ENCODE data around the gene TIMP2. TPM values are rescaled to one million over a fixed set of nuclear protein-coding genes. Genes with fewer than 3 reads are reported as not detected.
"Not testable (repeated sequence)": the region's sequence is repeated elsewhere in the genome, so short reads cannot be mapped to it uniquely, and the experiment has no call there.

TIMP2 gene
- total RNA-seq, 4 donors from 2014 or later = 20.4 to 28.7 (median 27.0) TPM

- in situ Hi-C loops (cut with MboI; ENCODE audit: low sequenced_read_pairs in 4 of 4) = no loop called here
- peaks cover 5 to 10% of the 10 kb centered on the region in 2 donors for H3K4me1 ChIP-seq
- TF ChIP-seq, protein P1, sequence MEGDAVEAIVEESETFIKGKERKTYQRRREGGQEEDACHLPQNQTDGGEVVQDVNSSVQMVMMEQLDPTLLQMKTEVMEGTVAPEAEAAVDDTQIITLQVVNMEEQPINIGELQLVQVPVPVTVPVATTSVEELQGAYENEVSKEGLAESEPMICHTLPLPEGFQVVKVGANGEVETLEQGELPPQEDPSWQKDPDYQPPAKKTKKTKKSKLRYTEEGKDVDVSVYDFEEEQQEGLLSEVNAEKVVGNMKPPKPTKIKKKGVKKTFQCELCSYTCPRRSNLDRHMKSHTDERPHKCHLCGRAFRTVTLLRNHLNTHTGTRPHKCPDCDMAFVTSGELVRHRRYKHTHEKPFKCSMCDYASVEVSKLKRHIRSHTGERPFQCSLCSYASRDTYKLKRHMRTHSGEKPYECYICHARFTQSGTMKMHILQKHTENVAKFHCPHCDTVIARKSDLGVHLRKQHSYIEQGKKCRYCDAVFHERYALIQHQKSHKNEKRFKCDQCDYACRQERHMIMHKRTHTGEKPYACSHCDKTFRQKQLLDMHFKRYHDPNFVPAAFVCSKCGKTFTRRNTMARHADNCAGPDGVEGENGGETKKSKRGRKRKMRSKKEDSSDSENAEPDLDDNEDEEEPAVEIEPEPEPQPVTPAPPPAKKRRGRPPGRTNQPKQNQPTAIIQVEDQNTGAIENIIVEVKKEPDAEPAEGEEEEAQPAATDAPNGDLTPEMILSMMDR (IDR thresholded peaks at IDR 0.05 in 4 of 5, conservative IDR thresholded peaks at IDR 0.05 in 1 of 5) = no peak
- no peaks in the 10 kb centered on the region for H3K9me3 ChIP-seq
- intact Hi-C loops (cut with DNase I; ENCODE audit: low total_unique reads) = no loop called here
- no peaks in the 10 kb centered on the region for H3K36me3 ChIP-seq
- H3K27ac ChIP-seq = no peak overlapping the region
- no peak for DNase-seq
- no peak overlapping the region for H3K4me3 ChIP-seq
- H3K27me3 ChIP-seq = no peaks in the 10 kb centered on the region
- ATAC-seq = no peak
Observed at GRCh38 chr17:78908426-78908825, 16.8 kb downstream of the TIMP2 start.

- no peaks in the 10 kb centered on the region for H3K9me3 ChIP-seq
- peaks cover 5 to 14% of the 10 kb centered on the region in 2 donors for H3K4me1 ChIP-seq
- TF ChIP-seq POLR2A (IDR thresholded peaks at IDR 0.05) = no peak
- TF ChIP-seq, protein P1 (IDR thresholded peaks at IDR 0.05 in 4 of 5, conservative IDR thresholded peaks at IDR 0.05 in 1 of 5) = no peak
- no peak overlapping the region for H3K4me3 ChIP-seq
- no peaks in the 10 kb centered on the region for H3K27me3 ChIP-seq
- no peak for ATAC-seq
- in situ Hi-C loops (cut with MboI; ENCODE audit: low sequenced_read_pairs in 4 of 4) (no loop called here), intact Hi-C loops (cut with DNase I; ENCODE audit: low total_unique reads) (no loop called here)
- no peak overlapping the region for H3K27ac ChIP-seq
- DNase-seq = no peak
- H3K36me3 ChIP-seq = no peaks in the 10 kb centered on the region
Observed at GRCh38 chr17:78905541-78905940, 19.6 kb downstream of the TIMP2 start.

DNA sequence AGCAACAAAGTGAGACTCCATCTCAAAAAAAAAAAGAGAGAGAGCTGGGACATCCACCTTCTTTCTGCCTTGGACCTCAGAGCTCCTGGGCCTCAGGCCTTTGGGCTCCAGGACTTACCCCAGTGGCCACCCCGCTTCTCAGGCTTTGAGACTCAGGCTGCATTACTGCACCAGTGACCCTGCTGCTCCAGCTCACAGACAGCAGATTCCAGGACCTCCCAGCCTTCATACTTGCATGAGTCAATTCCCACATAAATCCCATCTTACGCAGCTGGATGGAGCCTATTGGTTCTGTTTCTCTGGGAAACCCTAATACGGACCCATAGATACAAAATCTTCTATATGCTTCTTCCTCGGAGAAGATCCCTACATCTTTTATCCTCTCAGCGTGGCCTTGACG lies 20.1 kb downstream of the TIMP2 start:
- H3K36me3 ChIP-seq = no peaks in the 10 kb centered on the region
- H3K9me3 ChIP-seq = no peaks in the 10 kb centered on the region
- H3K27ac ChIP-seq = no peak overlapping the region
- DNase-seq (no peak), ATAC-seq (no peak)
- no peaks in the 10 kb centered on the region for H3K27me3 ChIP-seq
- peaks cover 5 to 14% of the 10 kb centered on the region in 2 donors for H3K4me1 ChIP-seq
- intact Hi-C loops (cut with DNase I; ENCODE audit: low total_unique reads) (no loop called here), in situ Hi-C loops (cut with MboI; ENCODE audit: low sequenced_read_pairs in 4 of 4) (no loop called here)
- no peak overlapping the region for H3K4me3 ChIP-seq
- no peak for TF ChIP-seq POLR2A (IDR thresholded peaks at IDR 0.05)
- TF ChIP-seq, protein P1 (IDR thresholded peaks at IDR 0.05 in 4 of 5, conservative IDR thresholded peaks at IDR 0.05 in 1 of 5) = no peak

GRCh38 chr17:78904371-78904770 lies 20.8 kb downstream of the TIMP2 start:
- Histone ChIP-seq H3K4me1 (peaks cover 7 to 14% of the 10 kb centered on the region in 2 donors), H3K9me3 (no peaks in the 10 kb centered on the region), H3K4me3 (no peak overlapping the region), H3K36me3 (no peaks in the 10 kb centered on the region), H3K27me3 (no peaks in the 10 kb centered on the region), H3K27ac (no peak overlapping the region)
- intact Hi-C loops (cut with DNase I; ENCODE audit: low total_unique reads) = no loop called here
- TF ChIP-seq, protein P1 (IDR thresholded peaks at IDR 0.05 in 4 of 5, conservative IDR thresholded peaks at IDR 0.05 in 1 of 5) = no peak
- TF ChIP-seq POLR2A (IDR thresholded peaks at IDR 0.05) = no peak
- DNase-seq = no peak
- no peak for ATAC-seq
- in situ Hi-C loops (cut with MboI; ENCODE audit: low sequenced_read_pairs in 4 of 4) = no loop called here

- Histone ChIP-seq H3K4me3 (no peak within 1 kb of the TSS), H3K4me1 (peaks cover 8 to 13% of the 10 kb centered on the region in 2 donors), H3K27ac (no peak within 1 kb of the TSS), H3K9me3 (no peaks in the 10 kb centered on the region), H3K36me3 (no peaks in the 10 kb centered on the region), H3K27me3 (no peaks in the 10 kb centered on the region)
- in situ Hi-C loops (cut with MboI; ENCODE audit: low sequenced_read_pairs in 4 of 4) (no loop called here), intact Hi-C loops (cut with DNase I; ENCODE audit: low total_unique reads) (no loop called here)
- DNase-seq = no peak
- TF ChIP-seq POLR2A (IDR thresholded peaks at IDR 0.05) = no peak
- TF ChIP-seq, protein P1 (IDR thresholded peaks at IDR 0.05 in 4 of 5, conservative IDR thresholded peaks at IDR 0.05 in 1 of 5) = no peak
- ATAC-seq = no peak
Observed at GRCh38 chr17:78903101-78903779, 21.9 kb downstream of the TIMP2 start, which contains the start of gene CEP295NL. Gene CEP295NL, minus strand, starts transcription at chr17:78903201. Its CDS starts 1,373 bp downstream, at chr17:78901828.

DNA sequence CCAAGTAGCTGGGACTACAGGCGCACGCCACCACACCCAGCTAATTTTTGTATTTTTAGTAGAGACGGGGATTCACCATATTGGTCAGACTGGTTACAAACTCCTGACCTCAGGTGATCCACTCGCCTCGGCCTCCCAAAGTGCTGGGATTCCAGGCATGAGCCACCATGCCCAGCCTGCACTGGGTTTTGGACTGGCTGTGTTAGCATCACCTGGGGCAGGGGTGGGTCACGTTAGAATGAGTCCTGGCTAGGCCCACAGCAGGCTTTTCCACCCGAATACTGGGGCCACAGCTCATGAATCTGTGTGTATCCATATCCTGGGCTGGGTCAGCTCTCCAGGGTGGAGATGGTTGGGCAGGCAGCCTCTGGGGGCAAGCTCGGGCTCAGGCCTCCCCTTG lies 23.0 kb downstream of the TIMP2 start:
- DNase-seq; intact Hi-C loops (cut with DNase I; ENCODE audit: low total_unique reads); H3K4me3 ChIP-seq; in situ Hi-C loops (cut with MboI; ENCODE audit: low sequenced_read_pairs in 4 of 4); ATAC-seq; H3K36me3 ChIP-seq; H3K27ac ChIP-seq; H3K27me3 ChIP-seq; H3K9me3 ChIP-seq: not testable (repeated sequence)
- H3K4me1 ChIP-seq = peaks cover 18 to 20% of the 10 kb centered on the region in 2 donors
